Activated CD8-positive, alpha-beta memory T cell treated with anti-CD3 and anti-CD28 coated beads, Interleukin-2, amount 10 ng/mL, durations not matched to agents 7 days and 5 days (primary cell): Measurements from ENCODE around the gene TLE6. TPM values are rescaled to one million over a fixed set of nuclear protein-coding genes. Genes with fewer than 3 reads are reported as not detected.

Source experiments
- ATAC-seq: fragments of 150-1000 bp; cut with Tn5 transposase; one replicate; pipeline ENCODE4 v1.10.0; 2021; ENCODE audit warnings: moderate library complexity
- CTCF ChIA-PET: fragments of 350-600 bp; sonication (Branson Sonifier 250); formaldehyde crosslinking; loops from one replicate; lab custom pipeline; 2021; ENCODE audit warnings: antibody characterized with exemption; lab: Charles Lee
- DNase-seq: peaks from one replicate; pipeline ENCODE4 v3.0.0-alpha.2; 2020
- H3K27ac Mint-ChIP-seq: one replicate; pipeline ENCODE4 v1.8.0; 2021; ENCODE audit warnings: mild to moderate bottlenecking, mixed read lengths
- H3K27me3 Mint-ChIP-seq: one replicate; pipeline ENCODE4 v1.8.0; 2021; ENCODE audit warnings: mixed read lengths
- H3K36me3 Mint-ChIP-seq: one replicate; pipeline ENCODE4 v1.8.0; 2021; ENCODE audit warnings: mild to moderate bottlenecking, mixed read lengths
- H3K4me1 Mint-ChIP-seq: one replicate; pipeline ENCODE4 v1.8.0; 2021; ENCODE audit warnings: mixed read lengths
- H3K4me3 Mint-ChIP-seq: one replicate; pipeline ENCODE4 v1.8.0; 2021; ENCODE audit warnings: mild to moderate bottlenecking, moderate library complexity, mixed read lengths
- H3K9me3 Mint-ChIP-seq: one replicate; pipeline ENCODE4 v1.8.0; 2022; ENCODE audit warnings: low read depth, mixed read lengths
- total RNA-seq, 2 experiments: library from RNA; stranded (reverse); gene quantifications; one replicate each; pipeline ENCODE4 v1.2.3, GENCODE V29; 2021

The TLE6 gene
- total RNA-seq, 2 experiments from 2014 or later: 1.9 to 3.2 TPM

DNA sequence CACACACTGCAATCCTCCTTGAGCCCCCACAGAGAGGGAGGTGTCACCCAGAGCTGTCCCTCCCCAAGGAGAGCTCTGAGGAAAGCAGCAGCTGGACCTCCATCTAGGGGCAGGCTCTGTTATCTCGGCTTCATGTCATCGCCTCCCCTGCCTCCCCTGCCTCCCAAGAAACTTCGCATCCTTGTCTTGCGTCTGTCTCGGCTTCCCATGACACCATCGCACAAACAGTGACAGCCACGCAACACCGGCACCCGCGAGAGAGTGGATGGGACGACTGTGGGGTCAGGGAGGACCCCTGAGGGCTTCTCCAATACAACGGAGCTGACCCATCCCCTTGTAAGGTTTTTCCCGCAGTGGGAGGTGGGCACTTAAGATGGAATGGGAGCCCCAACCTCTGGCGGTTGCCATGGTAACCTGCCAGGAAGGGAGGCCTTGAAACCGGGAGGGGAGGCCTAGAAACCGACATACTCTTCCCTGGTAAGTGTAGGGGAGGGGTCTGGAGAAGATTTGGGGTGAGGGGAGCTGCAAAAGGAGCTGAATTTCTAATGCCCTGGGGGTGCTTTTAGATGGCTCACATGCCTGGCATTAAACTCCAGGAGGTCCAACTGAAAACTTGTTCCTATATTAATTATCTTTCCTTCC lies 35.4 kb downstream of the TLE6 start:
- H3K9me3 Mint-ChIP-seq: no peaks in the 10 kb centered on the region
- H3K27ac Mint-ChIP-seq: no peak overlapping the region
- no peak for ATAC-seq
- no peak overlapping the region for H3K4me3 Mint-ChIP-seq
- H3K4me1 Mint-ChIP-seq: peaks cover 3% of the 10 kb centered on the region
- DNase-seq: no peak
- CTCF ChIA-PET: interaction anchor here (1.0 to 1.7 kb wide), 2 partner anchors 91 to 292 kb away, joined by 3 to 5 read pairs; no protein-coding TSS in a partner anchor
- no peaks in the 10 kb centered on the region for H3K27me3 Mint-ChIP-seq
- H3K36me3 Mint-ChIP-seq: no peaks in the 10 kb centered on the region

DNA sequence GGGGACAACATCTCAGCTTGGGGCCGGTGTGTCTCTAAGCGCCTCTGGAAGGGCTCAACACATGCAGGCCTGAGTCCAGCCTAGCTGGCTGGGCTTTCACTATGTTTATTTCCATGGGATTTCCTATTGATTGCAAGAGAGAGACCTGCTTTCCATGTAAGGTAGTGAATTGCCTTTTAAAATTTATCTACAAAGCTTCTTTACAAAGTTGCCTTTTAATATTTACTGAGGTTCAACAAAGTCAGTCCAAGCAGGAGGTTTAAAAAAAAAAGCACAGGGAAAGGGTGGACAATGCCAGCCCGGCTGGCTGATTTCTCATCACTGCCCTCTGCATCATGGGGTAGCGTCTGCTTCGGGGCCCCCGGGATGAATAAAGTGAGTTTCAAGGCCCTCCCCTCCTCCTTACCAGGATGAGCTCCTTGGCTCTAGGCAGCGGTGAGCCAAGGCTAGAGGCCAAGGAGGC lies 35.9 kb downstream of the TLE6 start:
- DNase-seq (no peak), ATAC-seq (no peak)
- H3K4me1 Mint-ChIP-seq: no peaks in the 10 kb centered on the region
- H3K4me3 Mint-ChIP-seq: no peak overlapping the region
- no peaks in the 10 kb centered on the region for H3K36me3 Mint-ChIP-seq
- H3K27ac Mint-ChIP-seq: no peak overlapping the region
- H3K27me3 Mint-ChIP-seq: no peaks in the 10 kb centered on the region
- CTCF ChIA-PET: interaction anchor here (1.0 to 1.7 kb wide), 2 partner anchors 91 to 292 kb away, joined by 3 to 5 read pairs; no protein-coding TSS in a partner anchor
- H3K9me3 Mint-ChIP-seq: no peaks in the 10 kb centered on the region

DNA sequence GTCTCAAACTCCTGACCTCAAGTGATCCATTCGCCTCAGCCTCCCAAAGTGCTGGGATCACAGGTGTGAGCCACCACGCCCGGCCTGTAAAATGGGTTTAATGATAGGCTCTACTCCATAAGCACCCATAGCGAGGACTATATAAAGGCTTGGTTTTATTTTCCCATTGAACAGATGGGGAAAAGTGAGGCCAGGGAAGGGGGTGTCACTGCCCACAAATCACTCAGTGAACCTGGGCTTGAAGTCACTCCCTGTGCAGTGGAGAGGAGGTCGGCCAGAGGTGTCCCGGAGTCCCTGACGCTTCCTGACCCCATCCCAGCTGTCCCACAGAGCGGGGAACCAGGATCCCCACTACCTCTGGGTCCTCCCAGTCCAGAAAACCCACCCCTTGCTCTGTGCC lies 36.8 kb downstream of the TLE6 start:
- Mint-ChIP-seq H3K9me3 (no peaks in the 10 kb centered on the region), H3K27ac (no peak overlapping the region), H3K4me1 (no peaks in the 10 kb centered on the region), H3K4me3 (no peak overlapping the region), H3K27me3 (no peaks in the 10 kb centered on the region), H3K36me3 (no peaks in the 10 kb centered on the region)
- no peak for ATAC-seq
- CTCF ChIA-PET: interaction anchor here (1.7 kb wide), 1 partner anchor 291 kb away, joined by 3 read pairs; no protein-coding TSS in a partner anchor
- DNase-seq: no peak

DNA sequence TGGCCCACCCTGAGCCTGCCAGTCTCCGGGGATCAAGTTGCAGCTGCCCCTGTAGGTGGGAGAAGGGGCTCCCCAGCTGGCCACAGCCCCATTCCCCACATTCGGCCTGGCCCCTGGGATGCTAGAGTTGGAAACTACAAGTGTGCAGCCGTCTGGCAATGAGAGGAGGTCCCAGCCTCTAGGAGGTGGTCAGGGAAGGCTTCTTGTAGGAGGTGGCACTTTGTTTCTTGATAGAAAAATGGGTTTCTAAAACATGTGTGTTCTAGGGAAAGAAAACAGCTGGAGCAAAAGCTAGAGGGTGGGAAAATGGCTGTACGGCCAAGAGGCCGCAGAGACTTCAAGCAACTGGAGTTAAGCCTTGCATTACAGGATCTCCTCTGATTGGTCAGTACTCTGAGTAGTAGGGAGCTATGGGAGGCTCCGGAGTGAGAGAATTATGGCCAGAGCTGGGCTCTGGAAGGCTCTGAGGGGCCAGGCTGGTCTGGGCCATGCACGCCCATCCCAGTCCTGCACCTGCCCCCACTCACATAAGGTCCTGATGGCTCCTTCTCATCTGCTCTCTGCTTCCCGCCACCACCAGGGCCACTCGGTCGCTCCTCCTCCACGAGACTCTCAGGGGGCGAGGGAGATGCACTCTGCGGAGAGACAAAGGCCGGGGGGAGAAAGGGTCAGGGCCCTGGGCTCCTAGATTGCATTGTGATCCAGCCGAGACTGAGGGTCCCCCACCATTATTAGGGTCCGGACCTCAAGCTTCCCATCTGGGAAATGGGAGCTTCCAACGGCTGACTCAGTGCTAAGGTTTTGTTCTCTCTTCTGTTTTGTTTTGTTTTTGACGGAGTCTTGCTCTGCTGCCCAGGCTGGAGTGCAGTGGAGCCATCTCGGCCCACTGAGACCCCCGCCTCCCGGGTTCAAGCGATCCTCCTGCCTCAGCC lies 38.0 kb downstream of the TLE6 start:
- Mint-ChIP-seq H3K27me3 (no peaks in the 10 kb centered on the region), H3K4me1 (no peaks in the 10 kb centered on the region), H3K27ac (no peak overlapping the region), H3K9me3 (no peaks in the 10 kb centered on the region), H3K36me3 (no peaks in the 10 kb centered on the region), H3K4me3 (no peak overlapping the region)
- no peak for DNase-seq
- CTCF ChIA-PET: interaction anchor here (0.7 to 1.7 kb wide), 2 partner anchors 21 to 517 kb away, joined by 3 to 4 read pairs; no protein-coding TSS in a partner anchor
- ATAC-seq: no peak

DNA sequence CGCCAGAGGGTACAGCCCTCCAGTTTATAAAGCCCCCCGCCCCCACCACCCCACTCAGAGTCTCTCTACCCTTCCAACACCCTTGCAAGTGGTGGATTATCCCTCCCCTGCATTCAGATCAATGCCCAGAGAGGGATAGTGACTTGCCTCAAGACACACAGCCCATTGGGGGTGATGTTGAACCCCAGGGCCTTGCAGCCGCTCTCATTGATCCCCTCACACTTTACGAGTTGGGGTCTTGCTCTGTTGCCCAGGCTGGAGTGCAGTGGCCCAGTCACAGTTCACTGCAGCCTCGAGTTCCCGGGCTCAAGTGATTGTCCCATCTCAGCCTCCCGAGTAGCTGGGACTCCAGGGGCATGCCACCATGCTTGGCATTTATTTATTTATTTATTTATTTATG lies 40.6 kb downstream of the TLE6 start:
- peaks cover 4% of the 10 kb centered on the region for H3K4me1 Mint-ChIP-seq
- no peak overlapping the region for H3K4me3 Mint-ChIP-seq
- CTCF ChIA-PET: interaction anchor here (0.7 kb wide), 1 partner anchor 587 kb away, joined by 3 read pairs; no protein-coding TSS in a partner anchor

DNA sequence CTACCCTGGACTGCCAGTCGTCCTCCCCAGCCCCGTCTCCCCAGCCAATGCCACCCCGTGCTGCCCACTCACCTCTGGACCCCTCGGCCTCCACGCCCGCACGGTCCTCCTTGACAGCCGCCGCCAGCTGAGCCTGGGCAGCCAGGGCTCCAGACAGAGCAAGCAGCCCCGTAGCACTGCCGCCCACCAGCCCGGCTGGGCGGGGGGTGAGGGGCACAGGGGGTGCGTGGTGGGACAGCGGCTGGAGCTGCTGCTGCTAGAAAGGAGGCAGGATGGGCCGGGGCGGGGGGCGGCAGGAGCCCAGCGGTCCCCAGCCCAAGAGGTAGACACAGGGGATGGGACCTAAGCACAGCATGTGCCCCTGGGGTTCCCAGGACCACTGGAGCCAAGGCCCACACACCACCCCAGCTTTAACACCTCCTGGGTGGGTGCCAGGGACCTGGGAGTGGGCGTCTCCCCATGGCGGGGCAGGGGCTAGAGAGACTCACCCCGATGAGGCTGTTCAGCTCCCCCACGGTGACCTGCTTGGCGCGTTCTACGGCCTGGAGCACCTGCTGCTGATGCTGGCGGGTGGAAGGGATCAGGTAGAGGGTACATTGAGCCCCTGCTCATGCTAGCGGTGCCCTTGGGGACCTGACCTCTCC lies 42.0 kb downstream of the TLE6 start:
- Mint-ChIP-seq H3K27me3 (peaks cover 2% of the 10 kb centered on the region), H3K9me3 (no peaks in the 10 kb centered on the region), H3K36me3 (no peaks in the 10 kb centered on the region), H3K4me1 (peaks cover 10% of the 10 kb centered on the region), H3K27ac (no peak overlapping the region), H3K4me3 (no peak overlapping the region)
- DNase-seq (no peak), ATAC-seq (no peak)
- CTCF ChIA-PET: no interaction called here

More for the DNA sequence above, 40.6 kb downstream of the TLE6 start:
- H3K9me3 Mint-ChIP-seq: no peaks in the 10 kb centered on the region
- no peak for DNase-seq
- no peak for ATAC-seq
- H3K36me3 Mint-ChIP-seq: no peaks in the 10 kb centered on the region
- no peaks in the 10 kb centered on the region for H3K27me3 Mint-ChIP-seq
- no peak overlapping the region for H3K27ac Mint-ChIP-seq

DNA sequence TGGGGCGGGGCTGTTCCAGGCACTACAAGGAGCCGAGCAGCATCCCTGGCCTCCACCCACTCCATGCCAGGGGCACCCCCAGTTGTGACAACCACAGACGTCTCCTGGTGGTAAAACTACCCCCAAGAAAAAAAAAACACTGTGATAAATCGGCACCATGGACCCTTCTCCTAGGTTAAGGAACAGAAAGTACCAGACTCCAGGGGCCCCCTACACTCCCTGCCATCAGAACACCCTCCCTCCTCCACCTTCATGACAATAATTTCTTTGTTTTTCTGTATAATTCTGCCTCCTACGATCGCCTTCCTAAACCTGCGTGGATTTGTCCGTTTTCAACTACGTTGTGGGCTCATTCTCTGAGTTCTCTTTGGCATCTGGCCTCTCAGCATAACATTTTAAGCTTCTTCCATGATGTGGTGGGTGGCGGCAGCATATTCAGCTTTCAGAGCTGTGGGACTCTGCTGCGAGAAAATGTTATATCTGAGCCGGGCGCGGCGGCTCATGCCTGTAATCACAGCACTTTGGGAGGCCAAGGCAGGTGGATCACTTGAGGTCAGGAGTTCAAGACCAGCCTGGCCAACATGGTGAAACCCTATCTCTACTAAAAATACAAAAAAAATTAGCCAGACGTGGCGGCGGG lies 43.1 kb downstream of the TLE6 start:
- Mint-ChIP-seq H3K36me3 (no peaks in the 10 kb centered on the region), H3K4me3 (no peak overlapping the region), H3K9me3 (no peaks in the 10 kb centered on the region), H3K27ac (no peak overlapping the region), H3K4me1 (peaks cover 17% of the 10 kb centered on the region), H3K27me3 (peaks cover 10% of the 10 kb centered on the region)
- CTCF ChIA-PET: no interaction called here
- no peak for ATAC-seq
- no peak for DNase-seq

DNA sequence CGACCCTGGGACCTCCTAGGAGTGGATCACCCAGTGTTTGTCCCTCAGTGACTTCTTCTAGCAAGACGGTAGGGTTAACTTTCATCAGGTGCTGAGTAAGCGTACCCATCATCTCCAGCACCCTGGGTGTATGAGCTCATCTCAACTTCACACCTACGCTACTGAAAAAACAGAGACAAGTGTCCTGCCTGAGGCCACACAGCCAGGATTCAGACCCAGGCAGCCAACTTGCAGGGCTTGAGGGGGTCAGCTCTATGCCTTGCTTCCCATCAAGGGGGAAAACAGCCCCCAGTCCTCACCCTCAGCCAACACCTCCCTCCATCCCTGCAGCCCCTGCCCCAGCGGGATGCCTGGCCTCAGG lies 47.1 kb downstream of the TLE6 start:
- DNase-seq (no peak), ATAC-seq (peak; percentile 65)
- Mint-ChIP-seq H3K27me3 (peaks cover 34% of the 10 kb centered on the region), H3K27ac (no peak overlapping the region), H3K4me1 (peaks cover 18% of the 10 kb centered on the region), H3K9me3 (no peaks in the 10 kb centered on the region), H3K4me3 (no peak overlapping the region), H3K36me3 (no peaks in the 10 kb centered on the region)
- CTCF ChIA-PET: no interaction called here

DNA sequence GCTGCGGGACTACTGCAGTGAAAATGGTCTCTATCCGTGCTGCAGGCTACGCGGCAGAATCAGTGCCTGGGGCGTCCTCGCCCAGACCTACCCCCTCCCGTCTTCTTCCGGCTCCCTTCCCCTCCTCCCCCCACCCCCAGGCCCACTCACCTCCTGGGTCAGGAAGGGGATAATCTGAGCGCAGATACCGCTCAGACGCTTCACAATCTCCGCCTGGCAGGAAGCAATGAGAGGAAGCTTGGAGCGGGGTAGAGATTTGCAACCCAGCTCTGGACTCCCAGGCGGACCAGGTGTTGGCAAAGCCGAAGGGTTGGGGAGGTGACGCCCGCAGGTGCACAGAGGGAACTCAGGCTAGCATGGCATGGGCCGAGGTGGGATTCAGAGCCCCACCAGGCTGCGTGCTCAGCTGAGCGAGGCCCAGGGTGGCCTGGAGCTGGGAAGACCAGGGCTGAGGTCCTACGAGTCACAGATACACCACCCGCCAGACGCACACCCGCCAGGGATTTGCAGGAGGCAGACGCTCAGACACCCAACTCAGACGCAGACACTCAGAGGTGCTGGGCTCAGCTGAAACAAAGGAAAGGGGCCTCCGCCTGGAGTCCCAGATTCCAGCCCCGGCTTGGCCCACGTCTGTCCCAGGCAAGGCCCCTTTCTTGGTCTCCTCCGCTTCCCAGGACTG lies 47.6 kb downstream of the TLE6 start:
- Mint-ChIP-seq H3K27ac (no peak overlapping the region), H3K36me3 (no peaks in the 10 kb centered on the region), H3K27me3 (peaks cover 39% of the 10 kb centered on the region), H3K4me1 (peaks cover 20% of the 10 kb centered on the region), H3K9me3 (no peaks in the 10 kb centered on the region), H3K4me3 (no peak overlapping the region)
- peak; percentile 17 for ATAC-seq
- no peak for DNase-seq
- CTCF ChIA-PET: no interaction called here

DNA sequence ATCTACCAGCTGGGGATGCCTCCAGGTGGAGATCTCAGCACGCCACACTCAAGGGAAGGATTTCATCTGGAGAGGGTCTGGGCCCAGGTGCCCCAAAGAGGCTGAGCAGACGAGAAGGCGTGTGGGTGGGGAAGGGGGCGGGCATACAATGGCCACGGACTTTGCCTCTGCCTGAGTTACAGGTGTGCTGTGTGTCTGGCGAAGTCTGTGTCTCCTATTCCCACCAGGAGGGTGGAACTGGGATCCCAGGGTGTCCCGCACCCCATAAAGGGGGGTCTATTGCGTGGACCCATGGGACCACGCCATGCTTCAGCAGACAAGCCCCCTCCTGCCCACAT lies 48.2 kb downstream of the TLE6 start:
- no peak for DNase-seq
- Mint-ChIP-seq H3K4me1 (peaks cover 20% of the 10 kb centered on the region), H3K27ac (no peak overlapping the region), H3K36me3 (no peaks in the 10 kb centered on the region), H3K9me3 (no peaks in the 10 kb centered on the region), H3K4me3 (no peak overlapping the region), H3K27me3 (peaks cover 44% of the 10 kb centered on the region)
- ATAC-seq: no peak
- CTCF ChIA-PET: no interaction called here

DNA sequence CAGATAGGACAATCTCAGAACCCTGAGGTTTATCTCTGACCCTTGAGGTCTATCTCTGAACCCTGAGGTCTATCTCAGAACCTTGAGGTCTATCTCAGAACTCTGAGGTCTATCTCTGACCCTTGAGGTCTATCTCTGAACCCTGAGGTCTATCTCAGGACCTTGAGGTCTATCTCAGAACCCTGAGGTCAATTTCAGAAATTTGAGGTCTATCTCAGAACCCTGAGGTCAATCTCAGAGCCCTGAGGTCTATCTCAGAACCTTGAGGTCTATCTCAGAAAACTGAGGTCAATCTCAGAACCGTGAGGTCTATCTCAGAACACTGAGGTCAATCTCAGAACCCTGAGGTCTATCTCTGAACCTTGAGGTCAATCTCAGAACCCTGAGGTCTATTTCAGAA lies 49.4 kb downstream of the TLE6 start:
- no peak overlapping the region for H3K4me3 Mint-ChIP-seq

DNA sequence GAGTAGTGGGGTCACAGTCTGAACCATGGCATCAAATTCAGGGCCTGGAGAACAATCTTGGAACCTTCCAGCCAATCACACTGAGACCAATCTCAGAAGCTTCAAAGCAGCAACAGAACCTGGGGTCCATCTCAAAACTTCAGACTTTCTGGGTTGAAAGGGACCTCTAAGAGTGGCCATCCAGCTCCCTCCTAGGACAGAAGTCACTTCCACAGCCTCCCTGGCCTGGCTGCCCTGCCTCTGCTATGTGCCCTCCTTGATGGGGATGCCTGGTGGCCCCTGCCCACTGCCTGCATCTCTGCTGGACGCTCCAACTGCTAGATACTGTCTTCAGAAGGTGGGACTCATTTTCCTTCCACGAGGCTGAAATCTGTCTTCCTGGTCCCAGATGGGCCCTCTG lies 49.9 kb downstream of the TLE6 start:
- no peak overlapping the region for H3K27ac Mint-ChIP-seq
- no peaks in the 10 kb centered on the region for H3K36me3 Mint-ChIP-seq

More for the DNA sequence above, 49.4 kb downstream of the TLE6 start:
- no peak overlapping the region for H3K27ac Mint-ChIP-seq
- H3K4me1 Mint-ChIP-seq: peaks cover 20% of the 10 kb centered on the region
- no peak for ATAC-seq
- no peaks in the 10 kb centered on the region for H3K9me3 Mint-ChIP-seq
- no peak for DNase-seq
- H3K36me3 Mint-ChIP-seq: no peaks in the 10 kb centered on the region
- peaks cover 55% of the 10 kb centered on the region for H3K27me3 Mint-ChIP-seq
- CTCF ChIA-PET: interaction anchor here (1.1 kb wide), 2 partner anchors 9 to 49 kb away, joined by 3 read pairs; no protein-coding TSS in a partner anchor

More for the DNA sequence above, 49.9 kb downstream of the TLE6 start:
- ATAC-seq (no peak), DNase-seq (no peak)
- Mint-ChIP-seq H3K4me1 (peaks cover 20% of the 10 kb centered on the region), H3K9me3 (no peaks in the 10 kb centered on the region), H3K4me3 (no peak overlapping the region), H3K27me3 (peaks cover 55% of the 10 kb centered on the region)
- CTCF ChIA-PET: interaction anchor here (1.1 kb wide), 2 partner anchors 9 to 48 kb away, joined by 3 read pairs; no protein-coding TSS in a partner anchor
